CD14-positive monocyte (primary cell): ENCODE data around the gene STK39. TPM values are rescaled to one million over a fixed set of nuclear protein-coding genes. Genes with fewer than 3 reads are reported as not detected.

Source experiments
- DNase-seq, 3 donors: peaks; one replicate each; pipeline ENCODE4 v3.0.0-alpha.2; 2011 to 2022
- H2AFZ ChIP-seq: 2 replicates; pipeline ENCODE4 v1.6.0; 2012; ENCODE audit warnings: mild to moderate bottlenecking, low read depth, low read length, inconsistent platforms; ENCODE audit not compliant: insufficient read depth, poor library complexity, severe bottlenecking
- H3K27ac ChIP-seq, 2 donors: 1 replicate in 1 of 2; 2 replicates in 1 of 2; pipeline ENCODE4 v1.5.1; 2012 to 2013; ENCODE audit warnings: low read length in 2 of 2, control low read depth in 1 of 2, inconsistent platforms in 1 of 2, low read depth in 1 of 2, mild to moderate bottlenecking in 1 of 2
- H3K27me3 ChIP-seq, 2 donors: one replicate each; pipeline versions ENCODE4 v1.6.0 to v1.6.1; 2011 to 2013; ENCODE audit warnings: low read length in 2 of 2; ENCODE audit not compliant: control insufficient read depth in 2 of 2, insufficient read depth in 2 of 2
- H3K36me3 ChIP-seq, 2 donors: replicated peaks in 1 of 2; 1 replicate in 1 of 2; 2 replicates in 1 of 2; pipeline versions ENCODE4 v1.5.1 to v1.6.1; 2012 to 2013; ENCODE audit warnings: low read length in 2 of 2, control low read depth in 1 of 2, inconsistent platforms in 1 of 2, mild to moderate bottlenecking in 1 of 2; ENCODE audit not compliant: insufficient read depth in 2 of 2, control insufficient read depth in 1 of 2
- H3K4me1 ChIP-seq, 2 donors: 1 replicate in 1 of 2; 2 replicates in 1 of 2; pipeline versions ENCODE4 v1.5.1 to v1.6.1; 2012 to 2013; ENCODE audit warnings: low read length in 2 of 2, control low read depth in 1 of 2, inconsistent platforms in 1 of 2, mild to moderate bottlenecking in 1 of 2, moderate library complexity in 1 of 2; ENCODE audit not compliant: insufficient read depth in 2 of 2, control insufficient read depth in 1 of 2
- H3K4me2 ChIP-seq: replicated peaks from 2 replicates; pipeline ENCODE3; 2012; ENCODE audit warnings: low read length, moderate library complexity, mild to moderate bottlenecking; ENCODE audit not compliant: poor library complexity, severe bottlenecking; ENCODE audit errors: extremely low read depth
- H3K4me3 ChIP-seq, 3 experiments: fragments of 200-600 bp in 1 of 3; sonication (generic) in 1 of 3; replicated peaks in 1 of 3; 1 replicate in 2 of 3; 2 replicates in 1 of 3; pipeline ENCODE4 v1.5.1; 2011 to 2013; ENCODE audit warnings: low read length in 3 of 3, mild to moderate bottlenecking in 3 of 3, control low read depth in 2 of 3, low read depth in 2 of 3, inconsistent platforms in 1 of 3, moderate library complexity in 1 of 3
- H3K79me2 ChIP-seq: 2 replicates; pipeline ENCODE4 v1.6.0; 2012; ENCODE audit warnings: mild to moderate bottlenecking, control low read depth, inconsistent platforms, low read length, moderate library complexity; ENCODE audit not compliant: insufficient read depth
- H3K9ac ChIP-seq: 2 replicates; pipeline ENCODE4 v1.6.0; 2017; ENCODE audit warnings: low read length, mild to moderate bottlenecking; ENCODE audit not compliant: insufficient read depth, poor library complexity, severe bottlenecking
- H3K9me3 ChIP-seq, 2 donors: replicated peaks in 1 of 2; 1 replicate in 1 of 2; 2 replicates in 1 of 2; pipeline versions ENCODE4 v1.5.1 to v1.6.1; 2012 to 2013; ENCODE audit warnings: low read length in 2 of 2, control low read depth in 1 of 2; ENCODE audit not compliant: control insufficient read depth in 1 of 2, insufficient read depth in 1 of 2
- H4K20me1 ChIP-seq: 2 replicates; pipeline ENCODE4 v1.6.0; 2012; ENCODE audit warnings: mild to moderate bottlenecking, low read length, control low read depth, moderate library complexity; ENCODE audit not compliant: insufficient read depth
- H3K27ac Mint-ChIP-seq, 7 donors: one replicate each; pipeline ENCODE4 v1.8.0; 2020; ENCODE audit warnings: mild to moderate bottlenecking in 7 of 7, mixed read lengths in 7 of 7, moderate library complexity in 6 of 7, inconsistent platforms in 2 of 7
- H3K27me3 Mint-ChIP-seq, 3 donors: one replicate each; pipeline ENCODE4 v1.8.0; 2021 to 2022; ENCODE audit warnings: low read depth in 3 of 3, mild to moderate bottlenecking in 3 of 3, mixed read lengths in 3 of 3, moderate library complexity in 3 of 3, inconsistent platforms in 1 of 3
- H3K36me3 Mint-ChIP-seq, 2 donors: one replicate each; pipeline ENCODE4 v1.8.0; 2020; ENCODE audit warnings: mixed read lengths in 2 of 2, inconsistent platforms in 1 of 2, mild to moderate bottlenecking in 1 of 2
- H3K4me1 Mint-ChIP-seq: one replicate; pipeline ENCODE4 v1.8.0; 2020; ENCODE audit warnings: mild to moderate bottlenecking, mixed read lengths
- H3K4me3 Mint-ChIP-seq, 2 donors: one replicate each; pipeline ENCODE4 v1.8.0; 2020; ENCODE audit warnings: mild to moderate bottlenecking in 2 of 2, mixed read lengths in 2 of 2, moderate library complexity in 1 of 2
- H3K9me3 Mint-ChIP-seq, 7 donors: one replicate each; pipeline ENCODE4 v1.8.0; 2020 to 2022; ENCODE audit warnings: mixed read lengths in 7 of 7, mild to moderate bottlenecking in 6 of 7, moderate library complexity in 6 of 7, inconsistent platforms in 2 of 7
- CTCF ChIP-seq: fragments of 200-600 bp; IDR thresholded peaks from one replicate; pipeline ENCODE4 v1.8.0; 2022; ENCODE audit warnings: antibody characterized with exemption, mild to moderate bottlenecking
- WGBS: methylation state at CpG from one replicate; pipeline ENCODE4 v1.1.5; 2013; ENCODE audit warnings: missing lambda C conversion rate; ENCODE audit not compliant: insufficient coverage; 5-methylcytosine and 5-hydroxymethylcytosine counted together
- intact Hi-C, 2 donors: fragments of 100-400 bp; cut with micrococcal nuclease; formaldehyde crosslinking; loops; one replicate each; pipeline versions ENCODE4 v1.15.0 to v1.15.1; 2023
- polyA plus RNA-seq, 3 donors: library from polyadenylated mRNA; depleted of rRNA in 1 of 3; unstranded in 2 of 3; stranded (reverse) in 1 of 3; fragments of 300-500 nt in 2 of 3; fragments of >200 nt in 1 of 3; fragmentation: Illumina TruSeq in 2 of 3; gene quantifications; 1 replicate in 2 of 3; 2 replicates in 1 of 3; pipeline ENCODE4 v1.2.3, GENCODE V29; 2012 to 2021

The STK39 gene
- polyA plus RNA-seq, 3 donors = 1.2 to 2.7 (median 2.6) TPM

GRCh38 chr2:167990062-167990461 lies 257.3 kb downstream of the STK39 start:
- H3K4me2 ChIP-seq = no peak overlapping the region
- WGBS = 100% methylated on average over 1 of the region's 4 CpGs
- no peak overlapping the region for H3K4me3 ChIP-seq
- Mint-ChIP-seq H3K27ac (no peak overlapping the region), H3K36me3 (peaks cover 12 to 13% of the 10 kb centered on the region in 2 donors), H3K9me3 (no peaks in the 10 kb centered on the region), H3K4me1 (peaks cover 4% of the 10 kb centered on the region), H3K27me3 (no peaks in the 10 kb centered on the region), H3K4me3 (no peak overlapping the region)
- H3K79me2 ChIP-seq = no peaks in the 10 kb centered on the region
- DNase-seq = no peak
- no peaks in the 10 kb centered on the region for H3K4me1 ChIP-seq
- no peak for TF ChIP-seq CTCF
- H2AFZ ChIP-seq = no peak overlapping the region
- no peak overlapping the region for H3K9ac ChIP-seq
- H3K27me3 ChIP-seq = no peaks in the 10 kb centered on the region
- H4K20me1 ChIP-seq = no peaks in the 10 kb centered on the region
- H3K27ac ChIP-seq = no peak overlapping the region
- peaks cover 0 to 3% of the 10 kb centered on the region in 2 donors for H3K36me3 ChIP-seq
- intact Hi-C loops = no loop called here
- no peaks in the 10 kb centered on the region for H3K9me3 ChIP-seq

DNA sequence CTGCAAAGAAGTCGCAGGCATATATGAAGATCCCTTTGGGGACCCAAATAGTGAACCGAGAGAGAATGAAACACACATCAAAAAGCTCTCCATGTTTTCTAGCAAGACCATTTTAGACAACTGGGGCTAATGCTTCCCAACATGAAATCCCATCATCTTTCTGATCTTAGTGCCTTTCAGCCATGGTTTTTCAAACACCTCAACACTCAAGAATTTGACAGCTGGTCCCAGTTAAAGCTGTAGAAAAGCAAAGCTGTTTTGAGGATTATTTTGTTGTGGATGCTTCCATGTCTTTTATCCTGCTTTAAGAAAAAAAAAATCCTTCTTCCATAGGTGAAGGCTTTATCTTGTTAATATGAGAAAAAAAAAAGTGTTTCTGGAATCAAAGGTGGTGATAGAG lies 259.1 kb downstream of the STK39 start:
- Histone ChIP-seq H3K27ac (no peak overlapping the region), H4K20me1 (no peaks in the 10 kb centered on the region), H2AFZ (no peak overlapping the region), H3K79me2 (no peaks in the 10 kb centered on the region), H3K9ac (no peak overlapping the region), H3K9me3 (no peaks in the 10 kb centered on the region), H3K36me3 (peaks cover 10 to 17% of the 10 kb centered on the region in 2 donors), H3K4me2 (no peak overlapping the region), H3K4me3 (no peak overlapping the region), H3K4me1 (no peaks in the 10 kb centered on the region), H3K27me3 (no peaks in the 10 kb centered on the region)
- no peaks in the 10 kb centered on the region for H3K27me3 Mint-ChIP-seq
- H3K9me3 Mint-ChIP-seq = peaks cover 0 to 3% (median 0%) of the 10 kb centered on the region in 7 donors
- intact Hi-C loops = no loop called here
- WGBS = 100% methylated on average over 1 of the region's 2 CpGs
- DNase-seq = no peak
- H3K4me3 Mint-ChIP-seq = no peak overlapping the region
- no peak for TF ChIP-seq CTCF
- H3K4me1 Mint-ChIP-seq = peaks cover 4% of the 10 kb centered on the region
- H3K27ac Mint-ChIP-seq = no peak overlapping the region
- peaks cover 23 to 24% of the 10 kb centered on the region in 2 donors for H3K36me3 Mint-ChIP-seq
